ENCODE data around the gene POLR3H.

DNA sequence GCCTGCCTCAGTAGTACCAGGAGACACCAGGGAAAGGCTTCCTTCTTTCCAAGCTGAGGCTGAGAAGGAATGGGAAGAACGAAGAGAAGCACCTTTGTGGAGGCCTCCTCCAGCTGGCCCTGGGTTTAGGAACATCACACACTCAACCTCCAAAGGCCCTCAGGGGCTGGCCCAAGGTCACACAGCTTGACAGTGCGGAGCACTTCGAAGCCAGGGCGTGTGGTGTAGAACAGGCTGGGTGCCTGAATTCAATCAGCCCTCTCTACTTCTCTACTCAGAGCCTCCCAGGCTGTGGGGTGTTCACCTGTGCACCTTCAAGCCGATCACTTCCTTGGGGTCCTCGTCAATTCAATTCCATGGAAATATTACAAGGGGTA lies 15.8 kb upstream of the POLR3H start:
- no peak for TF ChIP-seq CTCF (IDR thresholded peaks at IDR 0.05; ENCODE audit: insufficient read depth, low read depth, low read length)
- no peak for TF ChIP-seq EZH2 (IDR thresholded peaks at IDR 0.05; ENCODE audit: insufficient read depth, low read length)

Data from astrocyte (in vitro differentiated cells and primary cell).